ENCODE data around the gene ITPRIPL2.

GRCh38 chr16:19109288-19109664 is 4.5 kb upstream of the ITPRIPL2 start:
- TF ChIP-seq CTCF (IDR thresholded peaks at IDR 0.05; ENCODE audit: low read depth, low read length) (no peak), POLR2A (IDR thresholded peaks at IDR 0.05; ENCODE audit: extremely low read depth, insufficient read length) (no peak), MAX (IDR thresholded peaks at IDR 0.05; ENCODE audit: low read depth, low read length) (no peak)

Measured in NB4 (cell line).